Measurements from ENCODE around the gene DOCK9.

GRCh38 chr13:98970330-98970729, 7.5 kb downstream of the DOCK9 start:
- no peak for TF ChIP-seq CTCF (IDR thresholded peaks at IDR 0.05)
- TF ChIP-seq REST (IDR thresholded peaks at IDR 0.05; ENCODE audit: insufficient read depth in 1 of 2, low read depth in 2 of 2, low read length in 1 of 2) = no peak
- no peak for TF ChIP-seq SIN3A (IDR thresholded peaks at IDR 0.05; ENCODE audit: borderline replicate concordance, insufficient read depth, low read depth, low read length)
- TF ChIP-seq POLR2AphosphoS5 (IDR thresholded peaks at IDR 0.05; ENCODE audit: low read depth, low read length) = no peak

Data from Panc1 (cell line).